CD14-positive monocyte (primary cell): ENCODE measurements around the gene S100Z. TPM values are rescaled to one million over a fixed set of nuclear protein-coding genes. Genes with fewer than 3 reads are reported as not detected.

Source experiments
- DNase-seq, 3 donors: peaks; one replicate each; pipeline ENCODE4 v3.0.0-alpha.2; 2011 to 2022
- H2AFZ ChIP-seq: 2 replicates; pipeline ENCODE4 v1.6.0; 2012; ENCODE audit warnings: mild to moderate bottlenecking, low read depth, low read length, inconsistent platforms; ENCODE audit not compliant: insufficient read depth, poor library complexity, severe bottlenecking
- H3K27ac ChIP-seq, 2 donors: 1 replicate in 1 of 2; 2 replicates in 1 of 2; pipeline ENCODE4 v1.5.1; 2012 to 2013; ENCODE audit warnings: low read length in 2 of 2, control low read depth in 1 of 2, inconsistent platforms in 1 of 2, low read depth in 1 of 2, mild to moderate bottlenecking in 1 of 2
- H3K27me3 ChIP-seq, 2 donors: one replicate each; pipeline versions ENCODE4 v1.6.0 to v1.6.1; 2011 to 2013; ENCODE audit warnings: low read length in 2 of 2; ENCODE audit not compliant: control insufficient read depth in 2 of 2, insufficient read depth in 2 of 2
- H3K36me3 ChIP-seq, 2 donors: replicated peaks in 1 of 2; 1 replicate in 1 of 2; 2 replicates in 1 of 2; pipeline versions ENCODE4 v1.5.1 to v1.6.1; 2012 to 2013; ENCODE audit warnings: low read length in 2 of 2, control low read depth in 1 of 2, inconsistent platforms in 1 of 2, mild to moderate bottlenecking in 1 of 2; ENCODE audit not compliant: insufficient read depth in 2 of 2, control insufficient read depth in 1 of 2
- H3K4me1 ChIP-seq, 2 donors: 1 replicate in 1 of 2; 2 replicates in 1 of 2; pipeline versions ENCODE4 v1.5.1 to v1.6.1; 2012 to 2013; ENCODE audit warnings: low read length in 2 of 2, control low read depth in 1 of 2, inconsistent platforms in 1 of 2, mild to moderate bottlenecking in 1 of 2, moderate library complexity in 1 of 2; ENCODE audit not compliant: insufficient read depth in 2 of 2, control insufficient read depth in 1 of 2
- H3K4me2 ChIP-seq: replicated peaks from 2 replicates; pipeline ENCODE3; 2012; ENCODE audit warnings: low read length, moderate library complexity, mild to moderate bottlenecking; ENCODE audit not compliant: poor library complexity, severe bottlenecking; ENCODE audit errors: extremely low read depth
- H3K4me3 ChIP-seq, 3 experiments: fragments of 200-600 bp in 1 of 3; sonication (generic) in 1 of 3; replicated peaks in 1 of 3; 1 replicate in 2 of 3; 2 replicates in 1 of 3; pipeline ENCODE4 v1.5.1; 2011 to 2013; ENCODE audit warnings: low read length in 3 of 3, mild to moderate bottlenecking in 3 of 3, control low read depth in 2 of 3, low read depth in 2 of 3, inconsistent platforms in 1 of 3, moderate library complexity in 1 of 3
- H3K79me2 ChIP-seq: 2 replicates; pipeline ENCODE4 v1.6.0; 2012; ENCODE audit warnings: mild to moderate bottlenecking, control low read depth, inconsistent platforms, low read length, moderate library complexity; ENCODE audit not compliant: insufficient read depth
- H3K9ac ChIP-seq: 2 replicates; pipeline ENCODE4 v1.6.0; 2017; ENCODE audit warnings: low read length, mild to moderate bottlenecking; ENCODE audit not compliant: insufficient read depth, poor library complexity, severe bottlenecking
- H3K9me3 ChIP-seq, 2 donors: replicated peaks in 1 of 2; 1 replicate in 1 of 2; 2 replicates in 1 of 2; pipeline versions ENCODE4 v1.5.1 to v1.6.1; 2012 to 2013; ENCODE audit warnings: low read length in 2 of 2, control low read depth in 1 of 2; ENCODE audit not compliant: control insufficient read depth in 1 of 2, insufficient read depth in 1 of 2
- H4K20me1 ChIP-seq: 2 replicates; pipeline ENCODE4 v1.6.0; 2012; ENCODE audit warnings: mild to moderate bottlenecking, low read length, control low read depth, moderate library complexity; ENCODE audit not compliant: insufficient read depth
- H3K27ac Mint-ChIP-seq, 7 donors: one replicate each; pipeline ENCODE4 v1.8.0; 2020; ENCODE audit warnings: mild to moderate bottlenecking in 7 of 7, mixed read lengths in 7 of 7, moderate library complexity in 6 of 7, inconsistent platforms in 2 of 7
- H3K27me3 Mint-ChIP-seq, 3 donors: one replicate each; pipeline ENCODE4 v1.8.0; 2021 to 2022; ENCODE audit warnings: low read depth in 3 of 3, mild to moderate bottlenecking in 3 of 3, mixed read lengths in 3 of 3, moderate library complexity in 3 of 3, inconsistent platforms in 1 of 3
- H3K36me3 Mint-ChIP-seq, 2 donors: one replicate each; pipeline ENCODE4 v1.8.0; 2020; ENCODE audit warnings: mixed read lengths in 2 of 2, inconsistent platforms in 1 of 2, mild to moderate bottlenecking in 1 of 2
- H3K4me1 Mint-ChIP-seq: one replicate; pipeline ENCODE4 v1.8.0; 2020; ENCODE audit warnings: mild to moderate bottlenecking, mixed read lengths
- H3K4me3 Mint-ChIP-seq, 2 donors: one replicate each; pipeline ENCODE4 v1.8.0; 2020; ENCODE audit warnings: mild to moderate bottlenecking in 2 of 2, mixed read lengths in 2 of 2, moderate library complexity in 1 of 2
- H3K9me3 Mint-ChIP-seq, 7 donors: one replicate each; pipeline ENCODE4 v1.8.0; 2020 to 2022; ENCODE audit warnings: mixed read lengths in 7 of 7, mild to moderate bottlenecking in 6 of 7, moderate library complexity in 6 of 7, inconsistent platforms in 2 of 7
- WGBS: methylation state at CpG from one replicate; pipeline ENCODE4 v1.1.5; 2013; ENCODE audit warnings: missing lambda C conversion rate; ENCODE audit not compliant: insufficient coverage; 5-methylcytosine and 5-hydroxymethylcytosine counted together
- intact Hi-C, 2 donors: fragments of 100-400 bp; cut with micrococcal nuclease; formaldehyde crosslinking; loops; one replicate each; pipeline versions ENCODE4 v1.15.0 to v1.15.1; 2023
- polyA plus RNA-seq, 3 donors: library from polyadenylated mRNA; depleted of rRNA in 1 of 3; unstranded in 2 of 3; stranded (reverse) in 1 of 3; fragments of 300-500 nt in 2 of 3; fragments of >200 nt in 1 of 3; fragmentation: Illumina TruSeq in 2 of 3; gene quantifications; 1 replicate in 2 of 3; 2 replicates in 1 of 3; pipeline ENCODE4 v1.2.3, GENCODE V29; 2012 to 2021
- TF ChIP-seq, protein P1 (sequence below): fragments of 200-600 bp; IDR thresholded peaks from one replicate; pipeline ENCODE4 v1.8.0; 2022; ENCODE audit warnings: antibody characterized with exemption, mild to moderate bottlenecking

The S100Z gene
- polyA plus RNA-seq, 3 donors, result 13.4 to 39.3 (median 21.2) TPM

DNA sequence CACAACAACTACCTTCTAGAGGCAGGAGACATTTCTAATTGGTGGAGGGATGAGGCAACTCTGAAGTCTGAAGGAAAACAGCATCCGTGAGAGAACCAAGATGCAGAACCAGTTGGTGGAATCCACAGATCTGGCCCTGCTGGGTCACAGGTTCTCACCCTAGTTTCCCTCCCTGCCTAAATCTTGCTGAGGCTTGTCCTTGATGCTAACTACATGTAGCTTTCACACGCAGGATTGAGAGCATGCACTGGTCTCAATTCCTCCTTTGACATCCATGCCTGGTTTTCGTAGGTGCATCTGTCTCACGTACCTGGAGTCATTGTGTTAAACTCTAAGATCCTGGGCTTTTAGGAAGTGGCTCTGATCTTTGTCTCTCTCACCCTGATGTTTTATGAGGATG lies 40.7 kb upstream of the S100Z start:
- Histone ChIP-seq H3K79me2 (no peaks in the 10 kb centered on the region), H2AFZ (no peak overlapping the region), H3K4me1 (no peaks in the 10 kb centered on the region), H3K4me3 (no peak overlapping the region), H3K27ac (no peak overlapping the region), H3K4me2 (no peak overlapping the region), H4K20me1 (no peaks in the 10 kb centered on the region), H3K9me3 (no peaks in the 10 kb centered on the region), H3K27me3 (no peaks in the 10 kb centered on the region), H3K9ac (no peak overlapping the region), H3K36me3 (no peaks in the 10 kb centered on the region)
- intact Hi-C loops, result no loop called here
- peaks cover 9% of the 10 kb centered on the region for H3K4me1 Mint-ChIP-seq
- H3K36me3 Mint-ChIP-seq, result no peaks in the 10 kb centered on the region
- 100% methylated on average over 2 of the region's 4 CpGs for WGBS
- DNase-seq, result no peak
- peaks cover 1 to 4% (median 2%) of the 10 kb centered on the region in 3 donors for H3K27me3 Mint-ChIP-seq
- TF ChIP-seq, protein P1, sequence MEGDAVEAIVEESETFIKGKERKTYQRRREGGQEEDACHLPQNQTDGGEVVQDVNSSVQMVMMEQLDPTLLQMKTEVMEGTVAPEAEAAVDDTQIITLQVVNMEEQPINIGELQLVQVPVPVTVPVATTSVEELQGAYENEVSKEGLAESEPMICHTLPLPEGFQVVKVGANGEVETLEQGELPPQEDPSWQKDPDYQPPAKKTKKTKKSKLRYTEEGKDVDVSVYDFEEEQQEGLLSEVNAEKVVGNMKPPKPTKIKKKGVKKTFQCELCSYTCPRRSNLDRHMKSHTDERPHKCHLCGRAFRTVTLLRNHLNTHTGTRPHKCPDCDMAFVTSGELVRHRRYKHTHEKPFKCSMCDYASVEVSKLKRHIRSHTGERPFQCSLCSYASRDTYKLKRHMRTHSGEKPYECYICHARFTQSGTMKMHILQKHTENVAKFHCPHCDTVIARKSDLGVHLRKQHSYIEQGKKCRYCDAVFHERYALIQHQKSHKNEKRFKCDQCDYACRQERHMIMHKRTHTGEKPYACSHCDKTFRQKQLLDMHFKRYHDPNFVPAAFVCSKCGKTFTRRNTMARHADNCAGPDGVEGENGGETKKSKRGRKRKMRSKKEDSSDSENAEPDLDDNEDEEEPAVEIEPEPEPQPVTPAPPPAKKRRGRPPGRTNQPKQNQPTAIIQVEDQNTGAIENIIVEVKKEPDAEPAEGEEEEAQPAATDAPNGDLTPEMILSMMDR, result no peak
- H3K4me3 Mint-ChIP-seq, result no peak overlapping the region
- no peak overlapping the region for H3K27ac Mint-ChIP-seq
- H3K9me3 Mint-ChIP-seq, result peaks cover 0 to 12% (median 4%) of the 10 kb centered on the region in 7 donors

DNA sequence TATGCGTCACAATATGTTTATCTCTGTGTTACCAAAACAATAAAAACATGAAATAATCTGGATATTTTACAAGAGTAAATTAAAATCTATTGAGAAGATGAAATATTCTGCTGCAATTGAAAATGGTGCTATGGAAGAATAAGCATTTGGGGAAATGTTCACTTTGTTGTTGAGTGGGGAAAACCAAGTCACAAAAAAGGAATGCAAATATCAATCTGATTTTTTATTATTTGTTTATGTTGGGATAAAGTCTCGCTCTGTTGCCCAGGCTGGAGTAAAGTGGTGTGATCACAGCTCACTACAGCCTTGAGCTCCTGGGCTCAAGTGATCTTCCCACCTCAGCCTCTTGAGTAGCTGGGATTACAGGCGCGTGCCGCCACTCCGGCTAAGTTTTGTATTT lies 39.6 kb upstream of the S100Z start:
- H3K36me3 Mint-ChIP-seq, result no peaks in the 10 kb centered on the region
- Histone ChIP-seq H3K4me1 (no peaks in the 10 kb centered on the region), H2AFZ (no peak overlapping the region), H3K4me2 (no peak overlapping the region), H3K36me3 (no peaks in the 10 kb centered on the region), H3K27me3 (no peaks in the 10 kb centered on the region), H3K9ac (no peak overlapping the region), H3K4me3 (no peak overlapping the region), H3K79me2 (no peaks in the 10 kb centered on the region), H3K9me3 (no peaks in the 10 kb centered on the region), H3K27ac (no peak overlapping the region), H4K20me1 (no peaks in the 10 kb centered on the region)
- H3K9me3 Mint-ChIP-seq, result peaks cover 0 to 12% (median 4%) of the 10 kb centered on the region in 7 donors
- H3K4me1 Mint-ChIP-seq, result peaks cover 6% of the 10 kb centered on the region
- WGBS, result 100% methylated on average over 1 of the region's 6 CpGs
- no peak overlapping the region for H3K4me3 Mint-ChIP-seq
- H3K27ac Mint-ChIP-seq, result peak overlapping the region in 1 of 7 donors; percentile 35
- TF ChIP-seq, protein P1, result no peak
- intact Hi-C loops, result no loop called here
- peaks cover 1 to 4% (median 2%) of the 10 kb centered on the region in 3 donors for H3K27me3 Mint-ChIP-seq
- no peak for DNase-seq
